IMR-90 (cell line): ENCODE measurements around the gene GRID1. TPM values are rescaled to one million over a fixed set of nuclear protein-coding genes. Genes with fewer than 3 reads are reported as not detected.

Experiments used
- ATAC-seq: fragments of 200-7000 bp; cut with Tn5 transposase; 2 replicates; pipeline ENCODE4 v1.9.1; 2020; ENCODE audit warnings: low read depth, mild to moderate bottlenecking, moderate library complexity
- BruUV-seq: library from RNA; stranded (reverse); fragments of 400-500 nt; replicated peaks from 2 replicates; lab custom pipeline; 2021; lab: Mats Ljungman, UMichigan
- CTCF ChIA-PET: fragments of 300-600 bp; formaldehyde crosslinking; extraction: SDS; loops from one replicate; lab custom pipeline; 2021; ENCODE audit warnings: antibody characterized with exemption; lab: Yijun Ruan, JAX
- POLR2A ChIA-PET: fragments of 300-600 bp; sonication (Branson Sonifier 250); formaldehyde crosslinking; loops from one replicate; lab custom pipeline; 2022; ENCODE audit warnings: antibody characterized with exemption; ENCODE audit not compliant: unreplicated experiment; lab: Charles Lee
- DNase-seq: peaks from one replicate; pipeline ENCODE4 v3.0.0; 2013
- H2AFZ ChIP-seq: replicated peaks from 2 replicates; pipeline ENCODE3; 2013; ENCODE audit warnings: low read length, mild to moderate bottlenecking; ENCODE audit not compliant: poor library complexity
- H2AK5ac ChIP-seq: 2 replicates; pipeline ENCODE4 v1.6.1; 2013; ENCODE audit warnings: low read depth, low read length, inconsistent platforms
- H2AK9ac ChIP-seq: replicated peaks from 2 replicates; pipeline ENCODE3; 2013; ENCODE audit warnings: mild to moderate bottlenecking, low read depth, low read length, moderate library complexity; ENCODE audit not compliant: poor library complexity
- H2BK120ac ChIP-seq: 2 replicates; pipeline ENCODE4 v1.6.1; 2013; ENCODE audit warnings: low read depth, low read length, inconsistent platforms
- H2BK15ac ChIP-seq: 3 replicates; pipeline ENCODE4 v1.6.1; 2013; ENCODE audit warnings: low read depth, low read length, inconsistent platforms
- H2BK20ac ChIP-seq: 2 replicates; pipeline ENCODE4 v1.6.1; 2013; ENCODE audit warnings: low read depth, mild to moderate bottlenecking, inconsistent platforms, low read length, moderate library complexity
- H2BK5ac ChIP-seq: 2 replicates; pipeline ENCODE4 v1.6.1; 2013; ENCODE audit warnings: mild to moderate bottlenecking, low read depth, low read length, inconsistent platforms; ENCODE audit not compliant: poor library complexity, severe bottlenecking
- H3K14ac ChIP-seq: replicated peaks from 2 replicates; pipeline ENCODE4 v1.6.1; 2013; ENCODE audit warnings: low read depth, low read length, inconsistent platforms
- H3K18ac ChIP-seq: 2 replicates; pipeline ENCODE4 v1.6.1; 2013; ENCODE audit warnings: low read depth, low read length, control low read depth
- H3K23ac ChIP-seq: 2 replicates; pipeline ENCODE4 v1.6.1; 2013; ENCODE audit warnings: low read depth, low read length, inconsistent platforms
- H3K27ac ChIP-seq: 2 replicates; pipeline ENCODE4 v1.5.1; 2013; ENCODE audit warnings: mild to moderate bottlenecking, control low read depth, low read length; ENCODE audit not compliant: insufficient read depth
- H3K27me3 ChIP-seq: 2 replicates; pipeline ENCODE4 v1.6.1; 2013; ENCODE audit warnings: low read length; ENCODE audit not compliant: control insufficient read depth, insufficient read depth
- H3K36me3 ChIP-seq: 2 replicates; pipeline ENCODE4 v1.6.1; 2013; ENCODE audit warnings: low read length, mixed read lengths; ENCODE audit not compliant: control insufficient read depth, insufficient read depth
- H3K4ac ChIP-seq: 2 replicates; pipeline ENCODE4 v1.6.1; 2013; ENCODE audit warnings: low read depth, low read length, inconsistent platforms
- H3K4me1 ChIP-seq: 2 replicates; pipeline ENCODE4 v1.6.1; 2013; ENCODE audit warnings: low read length, mixed read lengths; ENCODE audit not compliant: control insufficient read depth, insufficient read depth
- H3K4me2 ChIP-seq: 2 replicates; pipeline ENCODE4 v1.6.1; 2013; ENCODE audit warnings: low read depth, mild to moderate bottlenecking, control low read depth, low read length, moderate library complexity
- H3K4me3 ChIP-seq: 2 replicates; pipeline ENCODE4 v1.5.1; 2013; ENCODE audit warnings: low read depth, mild to moderate bottlenecking, control low read depth, low read length, moderate library complexity; ENCODE audit not compliant: insufficient read depth
- H3K56ac ChIP-seq: 2 replicates; pipeline ENCODE4 v1.6.1; 2013; ENCODE audit warnings: low read length, inconsistent platforms; ENCODE audit not compliant: insufficient read depth; ENCODE audit errors: extremely low read depth
- H3K79me1 ChIP-seq, 2 experiments: 2 replicates each; pipeline ENCODE4 v1.6.1; 2013; ENCODE audit warnings: low read length in 2 of 2, inconsistent platforms in 1 of 2, low read depth in 1 of 2
- H3K9ac ChIP-seq: 2 replicates; pipeline ENCODE4 v1.6.1; 2013; ENCODE audit warnings: low read depth, low read length, control low read depth
- H3K9me1 ChIP-seq: 2 replicates; pipeline ENCODE4 v1.6.1; 2013; ENCODE audit warnings: low read length, inconsistent platforms; ENCODE audit not compliant: insufficient read depth
- H3K9me3 ChIP-seq: 2 replicates; pipeline ENCODE4 v1.6.1; 2013; ENCODE audit warnings: low read length; ENCODE audit not compliant: control insufficient read depth, insufficient read depth
- H4K20me1 ChIP-seq: 2 replicates; pipeline ENCODE4 v1.6.1; 2013; ENCODE audit warnings: low read length, inconsistent platforms; ENCODE audit not compliant: insufficient read depth
- H4K5ac ChIP-seq: 2 replicates; pipeline ENCODE4 v1.6.1; 2013; ENCODE audit warnings: mild to moderate bottlenecking, low read depth, low read length, control low read depth
- H4K8ac ChIP-seq, 2 experiments: 2 replicates each; pipeline ENCODE4 v1.6.1; 2013; ENCODE audit warnings: low read depth in 2 of 2, low read length in 2 of 2, control low read depth in 1 of 2, inconsistent platforms in 1 of 2
- H4K91ac ChIP-seq: 2 replicates; pipeline ENCODE4 v1.6.1; 2013; ENCODE audit warnings: low read depth, low read length, inconsistent platforms; ENCODE audit not compliant: insufficient read depth
- BHLHE40 ChIP-seq: fragments of 150-350 bp; IDR thresholded peaks from 2 replicates; pipeline ENCODE4 v1.6.1; 2016; ENCODE audit warnings: mild to moderate bottlenecking, low read depth, low read length
- CHD1 ChIP-seq: IDR thresholded peaks from 2 replicates; pipeline ENCODE4 v1.6.1; 2012; ENCODE audit warnings: low read depth, low read length, improper control_type of control experiment
- FOS ChIP-seq: fragments of 150-350 bp; IDR thresholded peaks from 2 replicates; pipeline ENCODE4 v1.6.1; 2016; ENCODE audit warnings: low read depth, low read length
- MXI1 ChIP-seq: IDR thresholded peaks from 2 replicates; pipeline ENCODE4 v1.6.1; 2012; ENCODE audit warnings: low read depth, mild to moderate bottlenecking, low read length, moderate library complexity, borderline replicate concordance
- RAD21 ChIP-seq: IDR thresholded peaks from 2 replicates; pipeline ENCODE4 v1.6.1; 2012; ENCODE audit warnings: low read length, improper control_type of control experiment
- RCOR1 ChIP-seq: IDR thresholded peaks from 2 replicates; pipeline ENCODE4 v1.6.1; 2012; ENCODE audit warnings: mild to moderate bottlenecking, low read length, improper control_type of control experiment; ENCODE audit not compliant: insufficient replicate concordance
- USF2 ChIP-seq: fragments of 150-350 bp; IDR thresholded peaks from 2 replicates; pipeline ENCODE4 v1.6.1; 2017; ENCODE audit warnings: mild to moderate bottlenecking, antibody characterized with exemption, low read length, low read depth
- WGBS, 2 experiments: methylation state at CpG; one replicate each; pipeline versions ENCODE4 v1.1.5 to v1.1.7; 2013; ENCODE audit warnings: missing lambda C conversion rate in 2 of 2; ENCODE audit not compliant: insufficient read length in 1 of 2; ENCODE audit errors: extremely low coverage in 2 of 2; 5-methylcytosine and 5-hydroxymethylcytosine counted together
- dilution Hi-C: fragments of 300-500 bp; cut with HindIII; formaldehyde crosslinking; loops from one replicate; pipeline ENCODE4 v1.14.3; 2018; ENCODE audit warnings: low sequenced_read_pairs; ENCODE audit not compliant: unreplicated experiment
- in situ Hi-C: fragments of 300-500 bp; cut with MboI; formaldehyde crosslinking; loops from 3 replicates; pipeline ENCODE4 v1.14.3; 2019; ENCODE audit warnings: low sequenced_read_pairs, inconsistent platforms, mixed read lengths
- intact Hi-C: fragments of 100-400 bp; cut with micrococcal nuclease; formaldehyde crosslinking; loops from 2 replicates; pipeline ENCODE4 v1.10.0; 2022
- polyA plus RNA-seq, 3 experiments: library from polyadenylated mRNA; depleted of rRNA; stranded (reverse); fragments of >200 nt; gene quantifications; 2 replicates each; pipeline ENCODE4 v1.2.3, GENCODE V29; 2012; ENCODE audit warnings: low replicate concordance in 1 of 3
- total RNA-seq: library from RNA; depleted of rRNA; stranded (reverse); fragments of >200 nt; gene quantifications from 2 replicates; pipeline ENCODE4 v1.2.3, GENCODE V29; 2012

Gene GRID1
- total and polyA plus RNA-seq, 2 of the 4 experiments (the other 2 are of a cell fraction) = not detected

GRCh38 chr10:85919491-85920021 lies 447.0 kb downstream of the GRID1 start:
- CTCF ChIA-PET = no interaction called here
- WGBS, 2 experiments = 0% methylated on average over 1 of the region's 4 CpGs; no CpG with 5 or more reads in 1 of the 2 experiments
- no peak overlapping the region for H3K18ac ChIP-seq
- POLR2A ChIA-PET = no interaction called here
- no peak overlapping the region for H3K4me3 ChIP-seq
- no peak overlapping the region for H2AK5ac ChIP-seq
- dilution Hi-C loops (no loop called here), in situ Hi-C loops (no loop called here), intact Hi-C loops (no loop called here)
- no peak overlapping the region for H2AK9ac ChIP-seq
- H3K23ac ChIP-seq = no peak overlapping the region
- H2BK15ac ChIP-seq = no peak overlapping the region
- no peaks in the 10 kb centered on the region for H3K36me3 ChIP-seq
- H3K4ac ChIP-seq = no peak overlapping the region
- no peaks in the 10 kb centered on the region for H4K20me1 ChIP-seq
- no peak overlapping the region for H3K56ac ChIP-seq
- H3K9me1 ChIP-seq = no peaks in the 10 kb centered on the region
- H3K4me1 ChIP-seq = no peaks in the 10 kb centered on the region
- no peak overlapping the region for H3K4me2 ChIP-seq
- TF ChIP-seq FOS (no peak), RCOR1 (no peak), CHD1 (no peak), RAD21 (no peak), USF2 (no peak), MXI1 (no peak), BHLHE40 (no peak)
- no TSS peak for BruUV-seq
- no peak overlapping the region for H4K8ac ChIP-seq
- no peak overlapping the region for H2BK120ac ChIP-seq
- H4K91ac ChIP-seq = no peak overlapping the region
- no peaks in the 10 kb centered on the region for H3K27me3 ChIP-seq
- H3K9me3 ChIP-seq = peaks cover 30% of the 10 kb centered on the region
- H3K9ac ChIP-seq = no peak overlapping the region
- H3K27ac ChIP-seq = no peak overlapping the region
- H2BK20ac ChIP-seq = no peak overlapping the region
- no peak overlapping the region for H2AFZ ChIP-seq
- DNase-seq (no peak), ATAC-seq (no peak)
- H3K79me1 ChIP-seq = no peaks in the 10 kb centered on the region
- no peak overlapping the region for H3K14ac ChIP-seq
- H4K5ac ChIP-seq = no peak overlapping the region
- H2BK5ac ChIP-seq = no peak overlapping the region
